HS-27A (cell line): ENCODE data around the gene APLF.

Experiments used
- DNase-seq: peaks from one replicate; pipeline ENCODE4 v3.0.0-alpha.2; 2012; ENCODE audit warnings: low read depth, missing footprints

Gene APLF, protein sequence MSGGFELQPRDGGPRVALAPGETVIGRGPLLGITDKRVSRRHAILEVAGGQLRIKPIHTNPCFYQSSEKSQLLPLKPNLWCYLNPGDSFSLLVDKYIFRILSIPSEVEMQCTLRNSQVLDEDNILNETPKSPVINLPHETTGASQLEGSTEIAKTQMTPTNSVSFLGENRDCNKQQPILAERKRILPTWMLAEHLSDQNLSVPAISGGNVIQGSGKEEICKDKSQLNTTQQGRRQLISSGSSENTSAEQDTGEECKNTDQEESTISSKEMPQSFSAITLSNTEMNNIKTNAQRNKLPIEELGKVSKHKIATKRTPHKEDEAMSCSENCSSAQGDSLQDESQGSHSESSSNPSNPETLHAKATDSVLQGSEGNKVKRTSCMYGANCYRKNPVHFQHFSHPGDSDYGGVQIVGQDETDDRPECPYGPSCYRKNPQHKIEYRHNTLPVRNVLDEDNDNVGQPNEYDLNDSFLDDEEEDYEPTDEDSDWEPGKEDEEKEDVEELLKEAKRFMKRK

DNA sequence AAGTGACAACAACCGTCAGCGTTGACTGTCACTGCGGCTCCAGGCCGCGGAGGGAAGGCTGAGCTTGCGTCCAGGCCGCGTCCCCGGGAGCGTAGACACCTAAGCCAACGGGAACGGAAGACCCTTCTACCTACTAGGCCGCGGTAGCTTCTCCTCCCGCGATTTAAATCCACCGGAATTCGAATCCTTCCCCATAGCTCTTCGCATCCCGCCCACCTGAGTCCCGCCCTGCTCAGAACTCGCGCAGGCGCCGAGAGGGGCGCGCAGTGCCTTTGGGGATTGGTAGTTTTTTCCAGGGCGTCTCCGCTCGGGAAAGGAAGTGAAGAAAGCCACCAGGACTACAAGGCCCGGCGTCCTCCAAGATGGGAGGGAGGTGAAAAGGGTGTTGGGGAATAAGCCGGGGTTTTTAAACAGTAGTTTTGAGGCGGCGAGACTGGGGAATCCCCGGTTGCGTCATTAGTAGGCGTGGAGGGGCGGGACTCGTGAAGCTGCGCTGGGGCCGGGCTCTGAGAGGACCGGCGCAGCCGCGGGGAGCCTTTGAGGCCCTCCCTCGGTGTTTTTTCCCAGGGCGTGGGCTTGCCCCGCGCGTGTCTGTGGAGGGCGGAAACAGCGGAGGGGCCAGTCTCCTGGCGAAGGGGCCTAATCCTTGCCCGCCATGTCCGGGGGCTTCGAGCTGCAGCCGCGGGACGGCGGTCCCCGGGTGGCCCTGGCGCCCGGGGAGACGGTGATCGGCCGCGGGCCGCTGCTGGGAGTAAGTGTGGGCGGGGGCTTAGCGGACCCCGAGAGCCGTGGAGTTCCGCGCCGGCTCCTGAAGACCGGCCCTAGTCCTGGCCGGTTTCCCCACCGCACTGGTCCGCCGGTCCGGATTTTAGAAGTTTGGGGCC is at the start of gene APLF, which contains the start of gene FBXO48:
APLF (plus strand) TSS at position 509 of the 884 bp plus-strand sequence; CDS start at position 656, 147 bp downstream.
FBXO48 (minus strand) TSS at position 218 of the 884 bp plus-strand sequence. CDS start 2,149 bp downstream, outside the sequence.
- DNase-seq: peak; percentile 90

DNA sequence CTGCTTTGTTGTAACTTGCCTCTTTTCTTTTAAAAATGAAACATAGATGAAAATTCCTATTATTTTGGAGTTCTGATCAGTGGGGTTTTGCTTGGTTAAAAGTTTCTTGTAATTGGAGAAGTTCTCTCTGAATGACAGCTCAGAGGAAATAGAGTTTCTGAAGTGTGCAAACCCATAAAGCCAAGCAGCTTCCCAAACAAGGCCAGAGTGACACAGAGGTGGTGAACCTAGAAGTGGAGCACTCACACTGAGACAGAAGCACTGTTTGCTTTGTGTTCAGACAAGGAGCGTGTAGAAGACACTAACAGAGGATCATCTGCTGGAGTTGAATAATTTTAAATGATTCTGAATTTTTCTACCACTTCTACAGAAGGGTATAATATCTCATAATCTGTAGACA is 49.5 kb upstream of the APLF start:
- no peak for DNase-seq

DNA sequence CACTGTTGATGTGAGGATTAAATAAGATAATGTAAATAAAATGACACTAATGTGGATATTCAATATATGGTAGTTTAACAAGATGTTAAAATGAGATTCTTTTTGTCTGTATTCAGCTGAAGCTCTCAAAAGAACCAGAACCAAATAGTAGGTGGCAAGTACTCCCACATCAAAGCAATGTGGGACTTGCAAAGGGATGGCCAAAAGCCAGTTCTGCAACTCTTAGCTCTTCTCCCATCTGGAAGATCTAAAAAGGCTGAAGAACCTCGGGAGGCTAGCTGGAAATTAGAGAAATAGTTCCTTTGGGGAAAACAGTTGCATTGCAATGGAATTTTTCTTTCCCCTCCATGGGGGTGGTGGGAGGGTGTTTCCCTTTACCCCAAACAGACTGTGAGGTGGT is 49.0 kb upstream of the APLF start:
- no peak for DNase-seq

DNA sequence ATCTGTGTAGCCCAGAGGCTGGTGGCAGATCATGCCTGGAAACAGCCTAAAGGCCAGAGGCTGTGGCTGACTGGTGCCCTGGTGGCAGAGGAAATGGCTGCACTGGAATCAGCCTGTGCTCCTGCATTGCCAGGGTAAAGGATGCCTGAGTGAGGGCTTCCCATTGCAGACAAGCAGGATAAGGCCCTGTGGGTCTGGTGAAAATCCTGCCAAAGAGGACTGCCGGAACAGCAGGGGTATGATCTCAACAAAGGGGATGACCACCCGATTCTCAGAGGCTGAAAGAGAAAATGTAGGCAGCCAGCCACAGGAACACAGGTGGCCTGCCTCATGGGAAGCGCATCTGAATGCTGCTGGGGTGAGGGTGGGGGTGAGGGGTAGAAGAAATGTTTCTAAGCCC is 48.5 kb upstream of the APLF start:
- no peak for DNase-seq

DNA sequence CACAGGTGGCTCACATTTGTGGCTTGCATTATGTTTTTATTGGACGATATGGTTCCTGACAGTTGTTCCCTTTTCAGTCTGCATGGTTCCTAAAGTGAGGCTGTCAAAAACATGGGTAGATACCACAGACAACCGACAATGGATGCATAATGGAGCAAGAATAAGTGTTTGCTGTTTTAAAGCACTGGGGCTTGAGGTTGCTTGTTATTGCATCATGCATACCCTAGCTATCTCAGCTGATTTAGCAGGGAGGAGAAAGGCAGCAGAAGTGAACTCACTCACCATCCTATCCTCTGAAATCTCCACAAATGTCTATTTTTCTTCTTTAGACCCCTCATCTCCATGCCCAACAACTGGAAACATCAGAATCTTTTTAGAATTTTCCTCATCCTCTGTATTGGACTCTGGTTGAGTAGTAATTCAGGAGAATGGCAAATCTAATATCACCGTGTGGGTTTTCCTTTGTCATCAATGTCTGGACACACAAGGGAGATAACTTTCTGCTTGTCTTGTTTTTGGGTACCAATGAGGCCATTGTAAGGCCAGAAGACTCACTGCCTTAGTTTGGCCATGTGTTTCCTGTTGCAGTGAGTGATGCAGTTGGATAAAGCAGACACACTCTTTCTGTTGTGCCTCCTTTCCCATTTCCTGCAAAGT is 47.0 kb upstream of the APLF start:
- DNase-seq: no peak

DNA sequence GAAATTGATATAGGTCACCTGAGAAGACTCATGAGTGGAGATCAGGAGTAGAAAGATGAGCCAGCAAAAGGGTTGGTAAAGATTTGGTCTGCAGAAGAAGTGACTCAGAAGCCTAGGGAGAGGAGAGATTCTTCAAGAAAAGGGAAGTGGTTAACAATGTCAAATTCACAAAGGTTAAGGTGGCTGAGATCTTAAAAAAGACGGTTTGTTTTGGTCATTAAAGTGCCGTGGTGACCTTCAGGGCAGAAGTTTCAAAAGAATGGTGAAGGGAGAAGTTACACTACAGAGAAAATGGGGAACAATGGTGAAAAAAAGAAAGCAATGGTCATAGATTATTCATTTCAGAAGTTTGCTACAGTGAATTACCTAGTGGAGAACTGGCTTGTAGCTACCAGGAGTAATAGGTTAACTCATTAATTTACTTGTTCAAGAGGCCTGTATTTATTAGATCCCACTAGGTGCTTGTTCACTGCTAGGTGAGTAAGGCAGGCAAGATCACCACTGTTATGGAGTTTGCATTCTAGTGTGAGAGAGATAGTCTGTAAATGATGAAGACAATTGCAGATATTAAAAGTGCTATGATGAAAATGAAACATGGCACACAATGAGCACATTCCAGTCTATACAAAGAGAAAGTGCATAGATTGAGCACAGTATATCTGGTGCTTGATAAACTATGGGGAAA is 43.3 kb upstream of the APLF start:
- DNase-seq: no peak

DNA sequence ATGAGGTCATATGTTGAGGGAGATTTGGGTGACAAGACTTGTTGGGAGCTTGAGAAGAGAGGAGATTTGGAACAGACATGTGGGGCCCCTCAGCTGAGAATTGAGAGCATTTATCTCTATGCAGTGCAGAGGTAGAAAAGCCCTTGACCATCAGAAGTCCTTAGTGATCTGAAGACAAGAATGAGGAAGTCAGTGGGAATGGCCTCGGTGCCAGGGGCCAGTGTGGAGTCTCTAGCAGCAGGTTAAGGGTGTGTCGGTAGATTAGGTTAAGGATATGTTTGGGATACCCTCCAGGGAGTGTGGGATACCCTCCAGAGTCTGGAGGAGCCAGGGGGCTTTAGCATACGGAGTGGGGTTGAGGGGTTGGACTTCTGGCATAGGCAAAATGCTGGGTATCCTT is 41.9 kb upstream of the APLF start:
- DNase-seq: no peak

DNA sequence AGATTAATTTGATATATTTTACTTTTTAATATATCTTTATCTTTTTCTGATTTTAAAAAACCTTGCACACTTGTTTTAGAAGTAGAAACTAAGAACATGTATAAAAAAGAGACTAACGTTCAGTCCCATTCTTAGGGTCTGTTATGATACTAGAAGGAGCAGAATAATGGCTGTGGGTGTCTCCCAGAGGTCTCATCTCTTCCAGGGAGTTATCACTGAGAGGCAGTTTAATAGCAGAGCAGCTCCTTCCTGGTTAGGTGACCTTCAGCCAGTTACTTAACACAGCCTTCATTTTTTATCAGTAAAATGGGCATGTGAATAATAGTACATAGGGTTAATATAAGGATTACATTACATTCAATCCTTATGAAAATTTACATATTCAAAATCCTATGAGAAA is 40.9 kb upstream of the APLF start:
- DNase-seq: no peak

DNA sequence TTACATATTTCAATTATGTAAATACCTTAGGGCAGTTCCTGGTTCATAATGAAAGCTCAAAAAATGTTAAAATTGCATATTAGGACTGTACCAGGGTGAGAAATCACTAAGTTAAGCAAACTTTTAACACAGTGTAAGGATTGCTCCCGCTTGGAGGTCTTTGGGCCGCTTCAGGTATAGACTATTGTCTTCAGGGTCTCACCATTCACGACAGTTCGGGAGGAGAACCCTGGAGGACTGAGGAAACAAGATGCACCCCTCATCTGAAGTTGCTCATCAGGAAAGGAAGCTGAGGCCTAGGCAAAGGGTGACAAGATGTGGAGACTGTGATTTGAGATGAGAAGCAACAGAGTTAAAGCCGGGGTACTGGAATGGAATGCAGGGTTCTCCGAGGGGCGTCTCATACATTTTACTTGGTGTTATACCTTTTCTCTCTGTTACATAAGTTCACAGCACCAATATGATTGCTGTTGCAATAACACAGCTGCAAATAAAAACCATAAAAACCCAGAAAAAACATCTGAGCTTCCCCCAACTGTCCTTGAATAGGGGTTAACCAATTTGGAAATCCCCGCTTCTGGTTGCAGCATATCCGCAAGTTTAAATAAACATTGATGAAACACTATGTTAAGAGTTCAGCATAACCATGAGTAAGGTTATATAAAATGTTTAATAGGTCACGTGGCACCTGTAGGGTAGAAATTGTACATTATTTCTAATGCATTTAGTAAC is 40.4 kb upstream of the APLF start:
- DNase-seq: no peak

DNA sequence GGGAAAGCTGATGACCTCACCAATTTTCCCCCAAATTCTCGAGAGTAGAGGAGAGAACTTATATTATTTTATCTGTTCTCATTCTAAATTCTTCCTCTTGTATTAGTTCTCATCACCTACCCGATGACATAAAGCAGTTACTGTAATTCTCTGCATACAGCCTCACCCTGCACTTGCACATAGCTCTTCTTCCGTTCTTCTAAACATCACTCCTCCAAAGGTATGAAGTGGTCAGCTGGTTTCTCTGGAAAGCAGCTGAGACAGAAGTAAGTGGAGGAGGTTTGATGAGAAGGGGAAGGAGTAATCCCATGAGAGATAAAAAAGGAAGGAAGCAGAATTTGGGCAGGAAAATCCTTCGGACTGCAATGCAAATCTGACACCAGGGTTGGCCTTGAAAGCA is 39.3 kb upstream of the APLF start:
- DNase-seq: no peak

DNA sequence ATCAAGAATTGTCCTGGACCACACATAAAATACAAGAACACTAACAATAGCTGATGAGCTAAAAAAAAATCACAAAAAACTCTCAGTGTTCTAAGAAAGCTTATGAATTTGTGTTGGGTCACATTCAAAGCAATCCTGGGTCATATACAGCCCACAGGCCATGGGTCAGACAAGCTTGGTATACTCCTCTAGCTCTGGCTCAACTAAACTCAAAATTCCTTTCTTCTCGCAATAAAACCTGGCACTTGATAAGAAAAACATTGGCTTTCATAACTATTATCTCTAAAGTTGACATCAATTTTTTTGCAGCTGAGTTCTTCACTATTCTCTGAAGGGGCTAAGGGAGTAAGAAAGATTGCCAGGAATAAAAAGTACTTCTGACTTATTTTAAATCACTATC is 38.6 kb upstream of the APLF start:
- no peak for DNase-seq

DNA sequence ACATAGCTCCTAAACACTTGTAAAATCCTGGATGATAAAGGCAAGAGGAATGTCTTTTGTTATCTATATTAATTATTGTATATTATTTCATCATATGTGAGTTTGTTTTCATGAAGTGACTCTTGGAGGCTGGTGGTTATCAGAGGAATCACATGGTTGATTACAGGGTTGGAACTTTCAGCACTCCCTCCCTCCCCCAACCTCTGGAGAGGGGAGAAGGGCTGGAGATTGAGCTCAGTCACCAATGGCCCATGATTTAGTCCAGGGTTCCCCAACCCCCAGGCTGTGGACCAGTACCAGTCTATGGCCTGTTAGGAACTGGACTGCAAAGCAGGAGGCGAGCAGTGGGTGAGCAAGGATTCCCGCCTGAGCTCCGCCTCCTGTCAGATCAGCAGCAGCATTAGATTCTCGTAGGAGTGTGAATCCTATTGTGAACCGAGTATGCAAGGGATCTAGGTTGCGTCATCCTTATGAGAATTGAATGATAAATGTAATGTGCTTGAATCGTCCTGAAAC is 38.0 kb upstream of the APLF start:
- DNase-seq: no peak

DNA sequence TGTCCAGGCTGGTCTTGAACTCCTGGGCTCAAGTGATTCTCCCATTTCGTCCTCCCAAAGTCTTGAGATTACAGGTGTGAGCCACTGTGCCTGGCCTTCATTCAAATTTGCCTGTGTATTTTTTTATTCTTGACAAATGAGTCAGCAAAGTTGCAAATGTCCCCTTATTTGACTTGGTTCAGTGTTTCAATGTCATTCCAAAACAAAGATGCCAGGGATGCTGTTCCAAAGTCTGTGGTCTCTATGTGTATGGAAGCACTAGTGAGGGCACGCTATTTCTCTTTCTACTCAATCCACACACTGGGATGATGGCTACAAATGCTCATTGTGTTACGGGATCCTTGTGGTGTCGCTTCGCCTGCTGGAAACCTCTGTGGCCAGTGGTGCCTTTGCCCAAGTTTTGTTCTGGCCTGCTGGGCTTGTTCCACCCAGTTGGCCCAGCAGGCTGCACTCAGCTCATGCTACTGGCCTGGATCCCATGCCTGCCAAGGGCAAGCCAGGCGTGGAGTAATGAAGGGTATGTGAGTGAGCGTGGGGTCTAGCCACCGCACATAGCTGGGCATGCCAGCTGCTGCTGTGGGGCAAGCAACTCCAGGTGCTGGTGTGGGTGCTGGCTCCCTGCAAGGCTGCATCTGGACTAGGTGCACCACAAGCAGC is 35.9 kb upstream of the APLF start:
- no peak for DNase-seq

DNA sequence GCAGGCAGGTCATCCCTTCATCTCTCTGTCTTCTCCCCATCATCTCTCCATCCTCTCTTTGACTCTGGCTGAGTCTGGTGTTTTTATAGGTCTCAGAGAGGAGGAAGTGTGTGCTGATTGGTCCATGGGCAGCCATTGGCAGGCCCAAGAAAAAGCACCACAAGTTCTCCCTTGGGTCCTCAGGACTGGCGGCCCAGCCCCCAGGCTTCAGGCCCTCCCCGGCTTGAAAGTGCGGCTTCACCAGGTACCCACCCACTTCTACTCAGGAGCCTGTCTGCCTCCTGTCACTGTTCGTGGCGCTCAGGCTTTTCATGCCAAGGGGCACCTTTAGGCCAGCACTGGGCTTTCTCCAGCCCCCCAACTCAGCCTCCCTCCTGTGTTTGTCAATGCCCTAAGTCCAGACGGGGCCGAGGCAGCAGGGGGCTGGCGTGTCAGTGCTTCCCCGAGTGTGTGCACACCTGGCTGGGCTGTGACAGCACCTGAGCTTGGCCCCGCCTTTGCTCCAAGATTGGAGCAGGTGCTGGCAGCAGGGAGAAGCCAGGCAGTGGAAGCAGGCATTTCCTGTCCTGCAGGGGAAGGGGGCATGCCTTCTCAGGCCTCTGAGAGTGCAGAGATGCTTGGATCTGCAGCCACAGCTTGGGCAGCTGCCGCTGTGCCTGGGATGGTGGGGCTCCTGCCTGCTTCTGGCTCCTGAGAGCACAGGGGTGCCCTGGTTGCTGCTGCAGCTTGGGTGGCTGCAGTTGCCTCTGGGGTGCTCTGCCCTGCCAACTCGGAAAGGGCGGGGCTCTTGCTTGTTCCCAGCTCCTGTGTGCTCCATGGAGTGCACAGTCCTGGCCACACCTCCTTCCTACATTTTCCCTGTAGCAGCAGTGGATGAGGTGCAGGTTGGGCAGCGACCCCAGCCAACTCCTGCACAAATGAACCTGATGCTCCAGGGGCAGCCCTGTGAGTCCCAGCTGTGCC is 34.4 kb upstream of the APLF start:
- no peak for DNase-seq

DNA sequence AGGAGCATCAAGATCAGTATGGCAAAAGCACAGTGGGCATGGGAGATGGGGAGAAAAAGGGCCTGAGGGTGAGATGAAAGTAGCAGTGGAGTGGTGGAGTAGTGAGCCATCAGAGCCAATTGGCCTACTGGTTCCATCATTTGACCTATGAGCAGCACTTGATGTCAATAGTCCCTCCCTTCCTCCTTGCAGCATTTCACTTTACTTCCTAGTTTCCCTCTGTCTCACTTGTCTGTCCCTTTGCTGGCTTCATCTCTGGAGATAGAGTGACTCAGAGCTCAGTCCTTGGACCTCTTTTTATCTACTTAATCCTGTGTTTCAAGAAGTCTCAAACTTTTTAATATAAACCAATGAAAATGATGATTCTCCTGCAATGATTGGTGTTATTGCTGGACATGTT is 32.4 kb upstream of the APLF start:
- DNase-seq: no peak

DNA sequence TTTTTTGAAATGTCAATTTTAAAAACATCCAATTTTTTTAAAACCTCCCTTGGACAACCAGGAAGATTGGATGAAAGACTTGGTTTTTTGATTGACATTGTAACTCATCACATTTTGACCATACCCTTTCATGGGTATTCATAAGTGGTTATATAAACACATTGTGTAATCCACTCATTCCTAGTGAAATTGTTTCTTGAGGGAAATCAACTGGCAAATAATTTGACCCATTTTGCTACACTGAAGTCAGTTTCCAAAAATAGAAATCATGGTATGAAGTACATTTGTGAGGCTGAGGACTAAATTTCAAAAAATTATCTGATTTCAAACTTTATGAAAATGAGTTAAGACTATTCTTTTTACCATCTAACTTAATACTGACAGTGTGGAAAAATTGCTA is 31.8 kb upstream of the APLF start:
- no peak for DNase-seq

DNA sequence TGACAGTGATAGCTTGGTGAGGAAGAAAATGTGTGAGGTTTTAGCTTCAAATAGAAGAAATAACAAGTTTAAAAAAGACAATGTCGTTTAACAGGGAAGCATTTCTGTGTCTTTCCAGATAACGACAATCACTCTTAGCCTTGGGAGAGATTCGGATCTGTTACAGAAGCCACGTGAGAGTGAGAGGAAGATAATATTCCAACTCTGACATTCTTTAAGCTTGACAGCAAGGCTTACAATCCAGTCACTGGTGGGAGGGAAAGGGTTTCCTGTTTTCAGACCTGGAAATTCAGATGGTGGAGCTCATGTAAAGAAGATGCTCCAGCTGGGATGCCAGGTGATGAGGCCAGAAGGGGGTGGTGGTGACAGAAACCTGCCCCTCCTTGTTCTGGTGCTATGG is 31.1 kb upstream of the APLF start:
- no peak for DNase-seq

DNA sequence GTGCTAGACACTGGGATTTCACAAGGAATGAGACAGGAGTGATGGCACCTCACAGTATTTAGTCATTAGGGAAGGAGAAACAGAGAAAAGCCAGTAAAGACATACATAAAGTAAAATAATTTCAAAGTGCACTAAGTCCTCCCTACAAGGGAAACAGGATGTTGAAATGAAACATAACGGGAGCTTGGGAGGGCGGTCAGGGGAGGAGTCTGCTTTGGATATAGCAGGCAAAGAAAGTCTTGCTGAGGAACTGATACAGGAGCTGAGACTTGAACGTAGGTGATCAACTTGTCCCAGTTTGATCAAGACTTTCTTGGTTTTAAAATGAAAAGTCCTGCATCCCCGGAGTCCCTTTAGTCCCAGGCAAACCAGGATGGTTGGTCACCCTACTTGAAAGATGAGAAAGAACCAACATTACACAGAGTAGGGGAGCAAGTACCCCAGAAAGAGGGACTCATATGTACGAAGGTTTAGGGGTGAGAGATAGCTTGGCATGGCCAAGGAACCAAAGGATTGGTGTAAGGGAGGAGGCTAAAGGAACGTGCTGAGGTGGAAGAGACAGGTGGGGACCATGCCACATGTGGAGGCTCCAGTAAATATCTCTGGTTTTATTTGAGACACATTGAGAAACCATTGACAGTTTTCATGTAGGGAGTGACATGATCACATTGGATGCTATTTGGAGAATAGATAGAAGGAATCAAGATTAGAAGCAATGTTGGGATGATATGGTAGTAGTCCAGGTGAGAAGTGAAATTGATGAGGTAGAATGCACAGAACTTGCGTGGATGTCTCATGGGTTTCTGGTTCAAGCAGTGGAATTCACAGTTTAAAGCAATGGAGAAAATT is 28.7 kb upstream of the APLF start:
- no peak for DNase-seq
